GM12874 (cell line): Measurements from ENCODE around the gene DZIP3.

Experiments
- TF ChIP-seq, protein P1 (sequence below): IDR thresholded peaks from 2 replicates; pipeline ENCODE4 v1.5.1; 2011; ENCODE audit warnings: low read depth, mild to moderate bottlenecking, control low read depth, low read length, moderate library complexity; ENCODE audit not compliant: insufficient read depth

DZIP3 gene

GRCh38 chr3:108578064-108578463 lies 11.5 kb upstream of the DZIP3 start:
- TF ChIP-seq, protein P1, sequence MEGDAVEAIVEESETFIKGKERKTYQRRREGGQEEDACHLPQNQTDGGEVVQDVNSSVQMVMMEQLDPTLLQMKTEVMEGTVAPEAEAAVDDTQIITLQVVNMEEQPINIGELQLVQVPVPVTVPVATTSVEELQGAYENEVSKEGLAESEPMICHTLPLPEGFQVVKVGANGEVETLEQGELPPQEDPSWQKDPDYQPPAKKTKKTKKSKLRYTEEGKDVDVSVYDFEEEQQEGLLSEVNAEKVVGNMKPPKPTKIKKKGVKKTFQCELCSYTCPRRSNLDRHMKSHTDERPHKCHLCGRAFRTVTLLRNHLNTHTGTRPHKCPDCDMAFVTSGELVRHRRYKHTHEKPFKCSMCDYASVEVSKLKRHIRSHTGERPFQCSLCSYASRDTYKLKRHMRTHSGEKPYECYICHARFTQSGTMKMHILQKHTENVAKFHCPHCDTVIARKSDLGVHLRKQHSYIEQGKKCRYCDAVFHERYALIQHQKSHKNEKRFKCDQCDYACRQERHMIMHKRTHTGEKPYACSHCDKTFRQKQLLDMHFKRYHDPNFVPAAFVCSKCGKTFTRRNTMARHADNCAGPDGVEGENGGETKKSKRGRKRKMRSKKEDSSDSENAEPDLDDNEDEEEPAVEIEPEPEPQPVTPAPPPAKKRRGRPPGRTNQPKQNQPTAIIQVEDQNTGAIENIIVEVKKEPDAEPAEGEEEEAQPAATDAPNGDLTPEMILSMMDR = no peak

DNA sequence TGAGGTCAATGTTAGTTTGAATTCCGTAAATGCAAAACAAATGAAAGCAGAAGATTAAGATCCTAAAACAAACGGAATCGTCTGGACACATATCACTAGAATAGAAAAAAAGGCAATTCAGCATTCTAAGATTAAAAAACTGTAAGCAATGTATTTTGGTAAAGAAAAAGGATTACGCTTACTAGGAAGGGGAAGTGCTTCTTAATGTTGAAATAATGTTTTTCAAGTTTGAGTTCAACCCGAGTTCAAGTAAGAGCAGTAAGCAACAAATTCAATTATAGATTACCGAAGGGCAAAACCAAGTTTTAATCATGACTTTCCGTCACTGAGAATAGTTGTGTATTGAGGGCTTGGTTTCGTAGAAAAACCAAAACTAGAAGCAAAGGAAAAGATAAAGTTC lies 921 bp upstream of the DZIP3 start:
- TF ChIP-seq, protein P1 = no peak

DNA sequence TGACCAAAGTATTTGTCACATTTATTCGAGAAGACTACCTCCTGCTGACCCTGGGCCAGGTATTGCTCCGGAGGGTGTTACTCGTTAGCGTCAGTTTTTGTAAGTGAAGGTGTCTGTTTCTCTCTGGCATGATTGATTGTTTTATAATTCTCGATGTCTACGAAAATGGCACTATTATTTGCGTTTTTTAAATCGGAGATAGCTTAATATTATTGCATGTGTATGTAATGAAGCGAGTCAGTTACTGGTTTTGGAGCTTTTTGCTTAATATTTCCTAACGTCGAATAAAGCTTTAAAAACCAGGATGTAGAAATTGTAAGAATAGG lies 439 bp downstream of the DZIP3 start:
- TF ChIP-seq, protein P1 = no peak

DNA sequence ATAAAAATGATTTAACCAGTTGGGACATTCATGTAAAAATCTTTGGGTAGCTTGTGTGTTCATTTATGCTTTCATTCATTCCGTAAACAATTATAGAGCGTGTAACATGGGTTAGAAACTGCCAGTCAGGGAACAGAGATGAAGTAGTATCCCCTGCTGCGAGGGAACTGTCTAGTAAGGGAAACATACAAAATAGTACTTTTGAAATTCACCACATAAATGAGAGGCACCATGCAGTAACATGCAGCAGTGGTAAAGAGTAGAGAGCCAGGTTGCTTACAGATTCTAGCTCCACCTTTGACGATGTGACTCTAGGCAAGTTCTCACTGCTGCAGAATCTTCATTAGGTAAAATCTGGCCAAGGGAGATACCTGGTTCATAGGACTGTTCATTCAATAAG lies 938 bp downstream of the DZIP3 start:
- TF ChIP-seq, protein P1 = no peak

- TF ChIP-seq, protein P1 = no peak
Measured at GRCh38 chr3:108595321-108595720, 5.8 kb downstream of the DZIP3 start.

GRCh38 chr3:108598375-108598774 lies 8.9 kb downstream of the DZIP3 start:
- TF ChIP-seq, protein P1 = no peak

GRCh38 chr3:108599677-108600409 lies 10.3 kb downstream of the DZIP3 start:
- TF ChIP-seq, protein P1 = no peak
